DOHH2 (cell line): ENCODE measurements around the gene GUCY2D.

Experiments
- CTCF ChIP-seq: fragments of 200-600 bp; sonication (generic); IDR thresholded peaks from one replicate; pipeline ENCODE4 v1.5.1; 2014; ENCODE audit warnings: antibody characterized with exemption, mild to moderate bottlenecking, low read depth, low read length; ENCODE audit not compliant: poor library complexity, severe bottlenecking
- EZH2phosphoT487 ChIP-seq: fragments of 200-600 bp; sonication (generic); IDR thresholded peaks from 2 replicates; pipeline ENCODE4 v1.6.1; 2017; ENCODE audit warnings: borderline replicate concordance, mild to moderate bottlenecking, antibody characterized with exemption, low read length, moderate library complexity, mixed read lengths

GRCh38 chr17:8004899-8005298, 2.5 kb downstream of the GUCY2D start:
- no peak for TF ChIP-seq CTCF
- no peak for TF ChIP-seq EZH2phosphoT487
